K562 (cell line): ENCODE results near the gene KMT2D. TPM values are rescaled to one million over a fixed set of nuclear protein-coding genes. Genes with fewer than 3 reads are reported as not detected.

Source experiments
- ATAC-seq: fragments of 200-7000 bp; cut with Tn5 transposase; 3 replicates; pipeline ENCODE4 v1.9.1; 2020; ENCODE audit warnings: moderate library complexity
- BruUV-seq: library from RNA; stranded (reverse); fragments of 400-500 nt; replicated peaks from 2 replicates; lab custom pipeline; 2021; lab: Mats Ljungman, UMichigan
- CTCF ChIA-PET: fragments of 300-600 bp; formaldehyde crosslinking; extraction: SDS; loops from one replicate; lab custom pipeline; 2021; ENCODE audit warnings: low intra/inter-chr PET ratio; lab: Yijun Ruan, JAX
- POLR2A ChIA-PET: fragments of 300-600, 350-650 bp; sonication (Branson Sonifier 250); formaldehyde crosslinking; extraction: SDS; loops from one replicate; lab custom pipeline; 2021; ENCODE audit warnings: antibody characterized with exemption, inconsistent platforms; lab: Yijun Ruan, JAX
- DNase-seq, 4 experiments: peaks; one replicate each; pipeline versions ENCODE4 v3.0.0 to v3.0.0-alpha.2; 2011 to 2018; ENCODE audit warnings: low spot score in 3 of 4, mixed read lengths in 3 of 4; ENCODE audit errors: extremely low read depth in 1 of 4
- FAIRE-seq: peaks from 2 replicates; lab custom pipeline; 2011; peaks lifted over from hg19 to GRCh38; lab: Jason Lieb, UNC
- H2AFZ ChIP-seq: 2 replicates; pipeline ENCODE4 v1.6.0; 2011; ENCODE audit warnings: low read depth, low read length, control low read depth, inconsistent platforms
- H3K27ac ChIP-seq: fragments of 200-600 bp; 3 replicates; pipeline ENCODE4 v1.8.0; 2011; ENCODE audit warnings: low read depth, mild to moderate bottlenecking, control low read depth, inconsistent platforms, low read length, moderate library complexity, mixed read lengths; ENCODE audit errors: extremely low read depth
- H3K27me3 ChIP-seq, 2 experiments: fragments of 300-600 bp in 1 of 2; 2 replicates in 1 of 2; 3 replicates in 1 of 2; pipeline versions ENCODE4 v1.6.0 to v1.8.0; 2011; ENCODE audit warnings: inconsistent platforms in 2 of 2, low read length in 2 of 2, mild to moderate bottlenecking in 1 of 2, mixed read lengths in 1 of 2, moderate library complexity in 1 of 2; ENCODE audit not compliant: control insufficient read depth in 2 of 2, insufficient read depth in 2 of 2
- H3K36me3 ChIP-seq: fragments of 300-600 bp; 3 replicates; pipeline ENCODE4 v1.8.0; 2011; ENCODE audit warnings: mild to moderate bottlenecking, low read length, inconsistent platforms; ENCODE audit not compliant: control insufficient read depth, insufficient read depth
- H3K4me1 ChIP-seq, 2 experiments: fragments of 200-600 bp in 1 of 2; replicated peaks in 1 of 2; 2 replicates in 1 of 2; 3 replicates in 1 of 2; pipeline versions ENCODE4 v1.5.1 to v1.8.0; 2011; ENCODE audit warnings: inconsistent platforms in 2 of 2, low read length in 2 of 2, mild to moderate bottlenecking in 1 of 2, mixed read lengths in 1 of 2, moderate library complexity in 1 of 2; ENCODE audit not compliant: control insufficient read depth in 2 of 2, insufficient read depth in 2 of 2
- H3K4me2 ChIP-seq: 2 replicates; pipeline ENCODE4 v1.6.1; 2011; ENCODE audit warnings: low read length, control low read depth, inconsistent platforms, mixed read lengths; ENCODE audit not compliant: insufficient read depth
- H3K4me3 ChIP-seq: fragments of 200-600 bp; sonication (generic), shearing (Covaris generic); 2 replicates; pipeline ENCODE4 v1.5.1; 2016; ENCODE audit warnings: control low read depth, inconsistent platforms
- H3K79me2 ChIP-seq: fragments of 200-600 bp; 3 replicates; pipeline ENCODE4 v1.8.0; 2011; ENCODE audit warnings: low read length, inconsistent platforms; ENCODE audit not compliant: control insufficient read depth, insufficient read depth
- H3K9ac ChIP-seq, 2 experiments: 2 replicates each; pipeline versions ENCODE4 v1.6.0 to v1.6.1; 2011; ENCODE audit warnings: low read depth in 2 of 2, low read length in 2 of 2, control low read depth in 1 of 2, inconsistent platforms in 1 of 2, mild to moderate bottlenecking in 1 of 2, mixed read lengths in 1 of 2; ENCODE audit not compliant: insufficient read depth in 1 of 2
- H3K9me1 ChIP-seq: one replicate; pipeline ENCODE4 v1.6.0; 2011; ENCODE audit warnings: inconsistent platforms, mild to moderate bottlenecking, low read length, moderate library complexity; ENCODE audit not compliant: control insufficient read depth, insufficient read depth
- H3K9me3 ChIP-seq: replicated peaks from 2 replicates; pipeline ENCODE4 v1.5.1; 2011; ENCODE audit warnings: low read depth, low read length, inconsistent platforms; ENCODE audit not compliant: control insufficient read depth, insufficient read depth
- H4K20me1 ChIP-seq: replicated peaks from 2 replicates; pipeline ENCODE4 v1.6.1; 2011; ENCODE audit warnings: low read length, inconsistent platforms, mixed read lengths; ENCODE audit not compliant: control insufficient read depth, insufficient read depth
- CBX1 ChIP-seq: sonication (generic); IDR thresholded peaks from 2 replicates; pipeline ENCODE4 v1.6.1; 2016; ENCODE audit warnings: antibody characterized with exemption, low read depth, mild to moderate bottlenecking
- EWSR1 ChIP-seq: fragments of 450-650 bp; IDR thresholded peaks from 2 replicates; pipeline ENCODE4 v1.6.1; 2018; ENCODE audit warnings: borderline replicate concordance, mild to moderate bottlenecking, low read depth, moderate library complexity; ENCODE audit not compliant: partially characterized antibody
- HDGF ChIP-seq: fragments of 450-650 bp; IDR thresholded peaks from 2 replicates; pipeline ENCODE4 v1.6.1; 2016
- HEY1 ChIP-seq: fragments of 250-450 bp; sonication (Bioruptor Pico); IDR thresholded peaks from 2 replicates; pipeline ENCODE4 v1.5.0; 2020; ENCODE audit warnings: mild to moderate bottlenecking, moderate library complexity, borderline replicate concordance
- ILK ChIP-seq: fragments of 450-650 bp; IDR thresholded peaks from 2 replicates; pipeline ENCODE4 v1.6.1; 2016; ENCODE audit warnings: missing genetic modification characterization, low read depth, mild to moderate bottlenecking, missing compliant biosample characterization, moderate library complexity, borderline replicate concordance
- LEF1 ChIP-seq: fragments of 450-650 bp; IDR thresholded peaks from 2 replicates; pipeline ENCODE4 v1.6.1; 2016; ENCODE audit warnings: mild to moderate bottlenecking
- MEIS2 ChIP-seq: fragments of 450-650 bp; IDR thresholded peaks from 2 replicates; pipeline ENCODE4 v1.6.1; 2014; ENCODE audit warnings: mild to moderate bottlenecking; ENCODE audit not compliant: partially characterized antibody
- MTA3 ChIP-seq: fragments of 450-650 bp; formaldehyde crosslinking; IDR thresholded peaks from 2 replicates; pipeline ENCODE4 v1.6.1; 2017; ENCODE audit warnings: mild to moderate bottlenecking, borderline replicate concordance
- POLR2B ChIP-seq: fragments of 450-650 bp; IDR thresholded peaks from 2 replicates; pipeline ENCODE4 v1.6.1; 2018; ENCODE audit warnings: low read depth; ENCODE audit not compliant: partially characterized antibody
- RUNX1 ChIP-seq: sonication (generic); IDR thresholded peaks from 2 replicates; pipeline ENCODE4 v1.6.1; 2016; ENCODE audit warnings: antibody characterized with exemption, low read depth
- THRA ChIP-seq: fragments of 450-650 bp; IDR thresholded peaks from 2 replicates; pipeline ENCODE4 v1.6.1; 2017; ENCODE audit warnings: mild to moderate bottlenecking, moderate library complexity
- ZNF318 ChIP-seq, 2 experiments: fragments of 450-650 bp; IDR thresholded peaks; 2 replicates each; pipeline ENCODE4 v1.6.1; 2016; ENCODE audit warnings: mild to moderate bottlenecking in 2 of 2, borderline replicate concordance in 1 of 2, low read depth in 1 of 2, moderate library complexity in 1 of 2
- WGBS: fragments of 100-300 bp; shearing (Covaris generic); methylation state at CpG from one replicate; pipeline ENCODE4 v1.1.6; 2016; ENCODE audit warnings: low coverage, mixed read lengths; ENCODE audit not compliant: insufficient coverage; ENCODE audit errors: missing lambda C conversion rate; 5-methylcytosine and 5-hydroxymethylcytosine counted together
- in situ Hi-C: fragments of 300-500 bp; cut with MboI; formaldehyde crosslinking; loops from 4 replicates; pipeline ENCODE4 v1.15.0; 2018; ENCODE audit warnings: inconsistent platforms, mixed read lengths
- intact Hi-C: fragments of 100-400 bp; cut with micrococcal nuclease; formaldehyde crosslinking; loops from 2 replicates; pipeline ENCODE4 v1.14.2; 2022
- polyA plus RNA-seq, 8 experiments: library from polyadenylated mRNA; depleted of rRNA in 4 of 8; stranded (reverse) in 5 of 8; unstranded in 3 of 8; fragments of >200 nt; fragmentation: Nextera tagmentation in 2 of 8; fragmentation: Illumina TruSeq in 1 of 8; extraction: Ambion mirVana in 2 of 8; extraction: Trizol in 1 of 8; gene quantifications; 2 replicates each; pipeline versions ENCODE4 v1.2.1 to v1.2.3, GENCODE V29; 2011 to 2014; ENCODE audit warnings: inconsistent platforms in 1 of 8, missing spikeins in 1 of 8
- total RNA-seq, 7 experiments: library from RNA; depleted of rRNA in 6 of 7; stranded (reverse); fragments of >200 nt in 6 of 7; fragmentation: Illumina TruSeq in 2 of 7; extraction: Trizol in 2 of 7; gene quantifications; 2 replicates each; pipeline versions ENCODE4 v1.2.1 to v1.2.3, GENCODE V29; 2011 to 2021; ENCODE audit warnings: low replicate concordance in 1 of 7

Gene KMT2D
- total and polyA plus RNA-seq, 9 of the 15 experiments (the other 6 are each of a cell fraction or from before 2014, with no cell fraction given) = 0.22 to 93.7 (median 13.7) TPM

GRCh38 chr12:49030714-49031572 is 29.7 kb downstream of the KMT2D start:
- CTCF ChIA-PET = no interaction called here
- Histone ChIP-seq H2AFZ (no peak overlapping the region), H3K79me2 (no peaks in the 10 kb centered on the region), H3K27me3 (no peaks in the 10 kb centered on the region), H3K4me2 (no peak overlapping the region), H3K4me1 (peaks cover 0 to 10% of the 10 kb centered on the region in 2 experiments; a peak in 1 of 5 replicates), H3K9me3 (no peaks in the 10 kb centered on the region), H3K9ac (0 out of 4 replicates have a peak overlapping the region, but pooled peaks of 1 of the 2 experiments have one; percentile 38), H4K20me1 (0 out of 2 replicates have a peak, but pooled peaks cover 4% of the 10 kb centered on the region), H3K36me3 (peaks cover 100% of the 10 kb centered on the region), H3K27ac (no peak overlapping the region), H3K4me3 (no peak overlapping the region), H3K9me1 (no peaks in the 10 kb centered on the region)
- no TSS peak for BruUV-seq
- FAIRE-seq (no peak), ATAC-seq (no peak; the same call in 1 of the 3 replicates), DNase-seq (no peak)
- intact Hi-C loops (no loop called here), in situ Hi-C loops (no loop called here)
- 97% methylated on average over 19 of the region's 19 CpGs for WGBS
- POLR2A ChIA-PET = interaction anchor here (0.6 to 12.9 kb wide), 11 partner anchors 7 to 273 kb away, joined by 3 to 78 read pairs (median 4); partner anchors contain the start of genes PRKAG1 and TUBA1B
- TF ChIP-seq MTA3 (no peak), RUNX1 (no peak), ILK (tag) (no peak), HDGF (no peak), ZNF318 (IDR thresholded peaks at IDR 0.05; ENCODE audit: borderline replicate concordance in 1 of 2, low read depth in 1 of 2) (no peak), LEF1 (no peak), EWSR1 (no peak), HEY1 (CRISPR knock-in tag) (no peak), THRA (no peak), CBX1 (no peak), POLR2B (peak; percentile 19), MEIS2 (no peak)
